Lung (tissue), 16 donors: ENCODE data around the gene DCUN1D3. TPM values are rescaled to one million over a fixed set of nuclear protein-coding genes. Genes with fewer than 3 reads are reported as not detected.

Experiments used
- ATAC-seq: fragments of 200-7000 bp; cut with Tn5 transposase; one replicate; pipeline ENCODE4 v1.9.1; 2020; ENCODE audit warnings: moderate number of reproducible peaks; ENCODE audit not compliant: insufficient read depth, low FRiP score
- DNase-seq, 3 donors: peaks; one replicate each; pipeline ENCODE4 v3.0.0-alpha.2; 2013 to 2017
- H3K27ac ChIP-seq, 2 donors: one replicate each; pipeline ENCODE4 v1.5.1; 2013; ENCODE audit warnings: mild to moderate bottlenecking in 2 of 2, moderate library complexity in 2 of 2, control low read depth in 1 of 2, inconsistent platforms in 1 of 2, low read depth in 1 of 2, low read length in 1 of 2
- H3K27me3 ChIP-seq, 3 donors: one replicate each; pipeline ENCODE4 v1.5.1; 2013; ENCODE audit warnings: low read length in 2 of 3; ENCODE audit not compliant: control insufficient read depth in 3 of 3, insufficient read depth in 3 of 3
- H3K36me3 ChIP-seq, 4 donors: one replicate each; pipeline ENCODE4 v1.5.1; 2013; ENCODE audit warnings: low read length in 4 of 4, mild to moderate bottlenecking in 1 of 4, moderate library complexity in 1 of 4; ENCODE audit not compliant: control insufficient read depth in 4 of 4, insufficient read depth in 4 of 4
- H3K4me1 ChIP-seq, 5 donors: one replicate each; pipeline ENCODE4 v1.5.1; 2013; ENCODE audit warnings: low read length in 5 of 5, mild to moderate bottlenecking in 2 of 5, moderate library complexity in 1 of 5; ENCODE audit not compliant: control insufficient read depth in 5 of 5, insufficient read depth in 5 of 5
- H3K4me3 ChIP-seq: one replicate; pipeline ENCODE4 v1.5.1; 2013; ENCODE audit warnings: mild to moderate bottlenecking, control low read depth, moderate library complexity
- H3K9ac ChIP-seq, 2 donors: one replicate each; pipeline ENCODE4 v1.5.1; 2013; ENCODE audit warnings: low read length in 2 of 2, control low read depth in 1 of 2; ENCODE audit not compliant: insufficient read depth in 1 of 2
- H3K9me3 ChIP-seq, 4 donors: one replicate each; pipeline ENCODE4 v1.5.1; 2013; ENCODE audit warnings: low read length in 3 of 4, mild to moderate bottlenecking in 1 of 4, moderate library complexity in 1 of 4; ENCODE audit not compliant: control insufficient read depth in 4 of 4, insufficient read depth in 3 of 4
- CTCF ChIP-seq: IDR thresholded peaks from 2 replicates; pipeline ENCODE4 v1.5.1; 2012; ENCODE audit warnings: mild to moderate bottlenecking; ENCODE audit errors: control extremely low read depth, extremely low read depth
- WGBS, 2 donors: extraction: QIAGEN DNeasy Blood & Tissue Kit; methylation state at CpG; one replicate each; pipeline ENCODE4 v1.1.7; 2013; 5-methylcytosine and 5-hydroxymethylcytosine counted together
- long read RNA-seq, 5 donors: transcript quantifications; one replicate each; lab custom pipeline, GENCODE V29; 2026
- polyA plus RNA-seq, 2 donors: library from polyadenylated mRNA; stranded (reverse); fragments of 200-250 nt; gene quantifications; one replicate each; pipeline ENCODE4 v1.2.1, GENCODE V29; 2013
- total RNA-seq, 2 donors: library from RNA; depleted of rRNA in 1 of 2; stranded (reverse); fragments of >200 nt in 1 of 2; gene quantifications; one replicate each; pipeline ENCODE4 v1.2.1, GENCODE V29; 2014 to 2021
- donor health status: control.
- donor health status: control.
- donor health status: Bipolar disorder and iron deficiency.
- donor health status: healthy.
- donor health status: DM: yes; HTN: yes; CAD: no.

DCUN1D3 gene, protein sequence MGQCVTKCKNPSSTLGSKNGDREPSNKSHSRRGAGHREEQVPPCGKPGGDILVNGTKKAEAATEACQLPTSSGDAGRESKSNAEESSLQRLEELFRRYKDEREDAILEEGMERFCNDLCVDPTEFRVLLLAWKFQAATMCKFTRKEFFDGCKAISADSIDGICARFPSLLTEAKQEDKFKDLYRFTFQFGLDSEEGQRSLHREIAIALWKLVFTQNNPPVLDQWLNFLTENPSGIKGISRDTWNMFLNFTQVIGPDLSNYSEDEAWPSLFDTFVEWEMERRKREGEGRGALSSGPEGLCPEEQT
- total RNA-seq = 10 to 100 TPM; 12.2 to 27.8 TPM
- 1 to 10 TPM; 6.1 to 6.6 TPM for polyA plus RNA-seq
- long read RNA-seq, donor 1, full-length matches to known transcripts = 4 of 4 reads
- long read RNA-seq, donor 1, partial matches to known transcripts = 0 of 4 reads
- long read RNA-seq, donor 1, other reads (novel, unspliced or antisense) = 0 of 4 reads
- long read RNA-seq, donor 2 = 0 reads
- long read RNA-seq, donor 3 = 0 reads
- long read RNA-seq, donor 4, full-length matches to known transcripts = 1 of 1 reads
- long read RNA-seq, donor 4, partial matches to known transcripts = 0 of 1 reads
- long read RNA-seq, donor 4, other reads (novel, unspliced or antisense) = 0 of 1 reads
- long read RNA-seq, donor 5, full-length matches to known transcripts = 1 of 1 reads
- long read RNA-seq, donor 5, partial matches to known transcripts = 0 of 1 reads
- long read RNA-seq, donor 5, other reads (novel, unspliced or antisense) = 0 of 1 reads

GRCh38 chr16:20900299-20901067, at the start of gene DCUN1D3, which contains the start of gene LYRM1:
Gene DCUN1D3 (minus strand): TSS chr16:20900358. CDS start chr16:20862538, 37,820 bp downstream.
Gene LYRM1 (plus strand): TSS chr16:20900771. CDS start chr16:20915556, 14,785 bp downstream.
- TF ChIP-seq CTCF = no peak
- peaks cover 9 to 40% (median 15%) of the 10 kb centered on the region in 5 donors for H3K4me1 ChIP-seq

GRCh38 chr16:20949660-20950059, 49.5 kb upstream of the DCUN1D3 start:
- ATAC-seq = no peak
- 90 to 93% methylated on average over 3 of the region's 3 CpGs for WGBS, 2 donors
- Histone ChIP-seq H3K36me3 (no peaks in the 10 kb centered on the region), H3K9ac (no peak overlapping the region), H3K4me3 (no peak overlapping the region), H3K27ac (no peak overlapping the region), H3K27me3 (no peaks in the 10 kb centered on the region), H3K9me3 (no peaks in the 10 kb centered on the region), H3K4me1 (no peaks in the 10 kb centered on the region)
- TF ChIP-seq CTCF = no peak
- no peak for DNase-seq

More at GRCh38 chr16:20900299-20901067, at the start of gene DCUN1D3, which contains the start of gene LYRM1:
- 1% methylated on average over 60 to 62 of the region's 62 CpGs for WGBS, 2 donors
- DNase-seq (peak; percentile 99 to 100 (median 99)), ATAC-seq (peak; percentile 91)
- Histone ChIP-seq H3K27ac (peak within 1 kb of the TSS; percentile 92 to 99), H3K4me3 (peak within 1 kb of the TSS; percentile 96), H3K9ac (peak within 1 kb of the TSS; percentile 87 to 95), H3K9me3 (no peaks in the 10 kb centered on the region), H3K36me3 (peaks cover 0 to 5% (median 1%) of the 10 kb centered on the region in 4 donors), H3K27me3 (no peaks in the 10 kb centered on the region)

DNA sequence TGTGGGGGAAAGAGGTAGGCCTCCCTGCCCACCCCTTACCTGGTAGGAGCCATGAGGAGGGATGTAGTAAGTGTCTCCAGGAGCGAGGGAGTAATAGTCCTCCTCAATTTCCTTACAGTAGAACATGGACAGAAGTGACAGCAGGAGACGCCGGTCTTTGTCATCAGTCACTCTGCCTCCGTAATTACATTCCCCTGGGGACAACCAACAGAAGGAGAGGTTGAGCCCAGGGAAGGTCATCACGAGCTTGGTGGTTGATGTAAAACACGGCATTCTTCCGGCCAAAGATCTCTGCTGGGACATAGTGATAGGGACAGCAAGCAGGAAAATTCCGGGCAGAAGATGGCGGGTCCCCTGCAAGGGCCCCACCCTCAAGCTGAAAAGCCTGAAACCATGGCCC, 48.3 kb upstream of the DCUN1D3 start:
- DNase-seq (no peak), ATAC-seq (no peak)
- no peaks in the 10 kb centered on the region for H3K36me3 ChIP-seq
- no peak for TF ChIP-seq CTCF
- no peak overlapping the region for H3K4me3 ChIP-seq
- H3K27me3 ChIP-seq = no peaks in the 10 kb centered on the region
- H3K4me1 ChIP-seq = no peaks in the 10 kb centered on the region
- no peak overlapping the region for H3K27ac ChIP-seq
- H3K9ac ChIP-seq = no peak overlapping the region
- WGBS, 2 donors = 93 to 95% methylated on average over 9 of the region's 9 CpGs
- no peaks in the 10 kb centered on the region for H3K9me3 ChIP-seq
